ENCODE results near the gene ARAP3. TPM values are rescaled to one million over a fixed set of nuclear protein-coding genes. Genes with fewer than 3 reads are reported as not detected.

Gene ARAP3
- total and polyA plus RNA-seq, 2 experiments from 2014 or later: 18.4 to 33.2 TPM

GRCh38 chr5:141685591-141685990 lies 3.6 kb upstream of the ARAP3 start (continued):
- TF ChIP-seq ZNF462 (CRISPR knock-in tag; IDR thresholded peaks at IDR 0.05): no peak

- Mint-ChIP-seq H3K4me1 (peaks cover 46% of the 10 kb centered on the region), H3K36me3 (ENCODE audit: low read depth) (peaks cover 10% of the 10 kb centered on the region), H3K4me3 (peak overlapping the region; percentile 40; the same call in 2 of the 3 replicates), H3K27ac (no peak overlapping the region), H3K27me3 (ENCODE audit: insufficient read depth, low read depth, poor library complexity) (peaks cover 8% of the 10 kb centered on the region), H3K9me3 (no peaks in the 10 kb centered on the region)
- Histone ChIP-seq H3F3A (replicated peaks; ENCODE audit: low read depth) (peaks cover 22% of the 10 kb centered on the region), H3K9me2 (ENCODE audit: insufficient read depth) (no peaks in the 10 kb centered on the region), H3K4me3 (peak overlapping the region; percentile 82), H3K4me2 (peak overlapping the region; percentile 93), H3K27me3 (ENCODE audit: insufficient read depth) (no peaks in the 10 kb centered on the region), H4K20me1 (replicated peaks; ENCODE audit: insufficient read depth) (no peaks in the 10 kb centered on the region), H2AFZ (no peak overlapping the region), H3K4me1 (ENCODE audit: insufficient read depth) (peaks cover 26% of the 10 kb centered on the region), H3K79me2 (replicated peaks; ENCODE audit: insufficient read depth) (0 out of 2 replicates have a peak, but pooled peaks cover 10% of the 10 kb centered on the region), H3K36me3 (ENCODE audit: insufficient read depth) (no peaks in the 10 kb centered on the region), H3K27ac (ENCODE audit: low read depth) (no peak overlapping the region)
- ATAC-seq (no peak), DNase-seq (ENCODE audit: low spot score) (no peak)
- TF ChIP-seq ZNF331 (CRISPR knock-in tag; IDR thresholded peaks at IDR 0.05; ENCODE audit: low read depth) (no peak), EZH2phosphoT487 (IDR thresholded peaks at IDR 0.05; ENCODE audit: unreplicated experiment) (no peak), JUNB (IDR thresholded peaks at IDR 0.05; ENCODE audit: unreplicated experiment) (no peak), POLR2AphosphoS5 (IDR thresholded peaks at IDR 0.05; ENCODE audit: low read depth) (no peak), CTCF (conservative IDR thresholded peaks at IDR 0.05; ENCODE audit: low read depth in 2 of 2) (no peak), ZNF462 (CRISPR knock-in tag; IDR thresholded peaks at IDR 0.05) (no peak)
Measured at GRCh38 chr5:141683596-141684141, 1.6 kb upstream of the ARAP3 start.
